GM12892 (cell line): Measurements from ENCODE around the gene LRPPRC.

Experiments used
- DNase-seq: peaks from one replicate; pipeline ENCODE4 v3.0.0; 2011; ENCODE audit not compliant: insufficient read length
- FAIRE-seq: peaks from 2 replicates; lab custom pipeline; 2011; peaks lifted over from hg19 to GRCh38; lab: Jason Lieb, UNC
- POLR2A ChIP-seq: IDR thresholded peaks from 2 replicates; pipeline ENCODE4 v1.6.1; 2011; ENCODE audit warnings: low read depth, low read length, control low read depth
- POLR2AphosphoS5 ChIP-seq: IDR thresholded peaks from 2 replicates; pipeline ENCODE4 v1.6.1; 2011; ENCODE audit warnings: low read depth, low read length, control low read depth
- TAF1 ChIP-seq: IDR thresholded peaks from 2 replicates; pipeline ENCODE4 v1.6.1; 2011; ENCODE audit warnings: low read depth, mild to moderate bottlenecking, control low read depth, low read length, borderline replicate concordance

Gene LRPPRC

GRCh38 chr2:43977677-43978375 is 18.0 kb downstream of the LRPPRC start:
- FAIRE-seq (no peak), DNase-seq (no peak)
- no peak for TF ChIP-seq POLR2AphosphoS5
- TF ChIP-seq TAF1: no peak
- TF ChIP-seq POLR2A: no peak

GRCh38 chr2:43960921-43961320 is 34.9 kb downstream of the LRPPRC start:
- no peak for FAIRE-seq

GRCh38 chr2:43958397-43959275 is 37.2 kb downstream of the LRPPRC start:
- TF ChIP-seq TAF1 (no peak), POLR2A (no peak), POLR2AphosphoS5 (no peak)
- FAIRE-seq: no peak

More at GRCh38 chr2:43960921-43961320, 34.9 kb downstream of the LRPPRC start:
- no peak for DNase-seq
- TF ChIP-seq TAF1: no peak
- no peak for TF ChIP-seq POLR2AphosphoS5
- TF ChIP-seq POLR2A: no peak

GRCh38 chr2:43950383-43951008 is 45.3 kb downstream of the LRPPRC start:
- FAIRE-seq (no peak), DNase-seq (no peak)
- TF ChIP-seq POLR2AphosphoS5 (no peak), POLR2A (no peak), TAF1 (no peak)

More at GRCh38 chr2:43958397-43959275, 37.2 kb downstream of the LRPPRC start:
- DNase-seq: no peak

- no peak for DNase-seq
- TF ChIP-seq POLR2A: no peak
- TF ChIP-seq POLR2AphosphoS5: no peak
- no peak for TF ChIP-seq TAF1
- no peak for FAIRE-seq
Measured at GRCh38 chr2:43948370-43948769, 47.4 kb downstream of the LRPPRC start.

- FAIRE-seq (no peak), DNase-seq (no peak)
- TF ChIP-seq POLR2A: no peak
Measured at GRCh38 chr2:43946685-43947084, 49.1 kb downstream of the LRPPRC start.

- FAIRE-seq (no peak), DNase-seq (no peak)
- TF ChIP-seq POLR2A (no peak), POLR2AphosphoS5 (no peak), TAF1 (no peak)
Measured at GRCh38 chr2:43945439-43945838, 50.4 kb downstream of the LRPPRC start.

- TF ChIP-seq POLR2A: no peak
- TF ChIP-seq POLR2AphosphoS5: no peak
- TF ChIP-seq TAF1: no peak
- DNase-seq (no peak), FAIRE-seq (peak; percentile 30)
Measured at GRCh38 chr2:43944915-43945314, 50.9 kb downstream of the LRPPRC start.

- TF ChIP-seq TAF1 (no peak), POLR2A (no peak), POLR2AphosphoS5 (no peak)
- FAIRE-seq: no peak
- DNase-seq: no peak
Measured at GRCh38 chr2:43943809-43944452, 51.9 kb downstream of the LRPPRC start.

- TF ChIP-seq POLR2AphosphoS5 (no peak), TAF1 (no peak), POLR2A (no peak)
- FAIRE-seq (no peak), DNase-seq (no peak)
Measured at GRCh38 chr2:43943323-43943722, 52.5 kb downstream of the LRPPRC start.

- FAIRE-seq (no peak), DNase-seq (no peak)
- TF ChIP-seq POLR2AphosphoS5: no peak
- no peak for TF ChIP-seq POLR2A
- TF ChIP-seq TAF1: no peak
Measured at GRCh38 chr2:43942881-43943280, 52.9 kb downstream of the LRPPRC start.
